ENCODE results near the gene RABAC1.
"Not testable (repeated sequence)": the region's sequence is repeated elsewhere in the genome, so short reads cannot be mapped to it uniquely, and the experiment has no call there.

Gene RABAC1

DNA sequence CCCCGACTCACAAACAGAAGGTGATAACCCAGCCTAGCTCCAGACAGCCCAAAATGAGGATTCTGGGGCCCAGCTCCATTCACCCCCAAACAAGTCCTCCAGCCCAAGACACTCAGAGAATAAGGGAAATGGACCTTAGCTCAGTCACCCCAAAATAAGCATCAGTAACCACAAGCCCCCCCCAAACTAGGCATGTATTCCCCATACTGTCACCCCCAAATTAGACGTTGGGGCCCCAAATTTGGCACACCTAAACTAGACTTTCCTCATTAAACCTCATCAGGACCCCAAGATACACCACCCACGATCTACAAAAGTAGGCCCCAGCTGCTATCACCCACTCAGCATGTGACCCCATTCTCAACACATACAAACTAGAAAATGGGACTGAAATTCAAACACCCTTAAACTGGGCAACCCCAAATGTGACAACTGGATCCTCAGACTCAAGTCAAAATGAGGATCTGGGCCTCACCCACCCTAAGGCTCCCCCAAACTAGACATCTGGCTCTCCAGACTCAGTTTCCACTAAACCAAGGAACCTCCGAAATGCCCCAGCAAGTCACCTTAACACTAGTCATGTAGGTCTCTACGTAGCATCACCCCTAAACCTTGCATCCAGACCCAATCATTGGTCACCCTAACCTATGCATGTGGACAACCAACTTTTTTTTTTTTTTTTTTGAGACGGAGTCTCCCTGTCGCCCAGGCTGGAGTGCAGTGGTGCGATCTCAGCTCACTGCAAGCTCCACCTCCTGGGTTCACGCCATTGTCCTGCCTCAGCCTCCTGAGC lies 17.5 kb downstream of the RABAC1 start:
- no peak overlapping the region for H3K4me3 ChIP-seq (ENCODE audit: low read length)
- DNase-seq (ENCODE audit: low read depth): no peak
- TF ChIP-seq, protein P1, sequence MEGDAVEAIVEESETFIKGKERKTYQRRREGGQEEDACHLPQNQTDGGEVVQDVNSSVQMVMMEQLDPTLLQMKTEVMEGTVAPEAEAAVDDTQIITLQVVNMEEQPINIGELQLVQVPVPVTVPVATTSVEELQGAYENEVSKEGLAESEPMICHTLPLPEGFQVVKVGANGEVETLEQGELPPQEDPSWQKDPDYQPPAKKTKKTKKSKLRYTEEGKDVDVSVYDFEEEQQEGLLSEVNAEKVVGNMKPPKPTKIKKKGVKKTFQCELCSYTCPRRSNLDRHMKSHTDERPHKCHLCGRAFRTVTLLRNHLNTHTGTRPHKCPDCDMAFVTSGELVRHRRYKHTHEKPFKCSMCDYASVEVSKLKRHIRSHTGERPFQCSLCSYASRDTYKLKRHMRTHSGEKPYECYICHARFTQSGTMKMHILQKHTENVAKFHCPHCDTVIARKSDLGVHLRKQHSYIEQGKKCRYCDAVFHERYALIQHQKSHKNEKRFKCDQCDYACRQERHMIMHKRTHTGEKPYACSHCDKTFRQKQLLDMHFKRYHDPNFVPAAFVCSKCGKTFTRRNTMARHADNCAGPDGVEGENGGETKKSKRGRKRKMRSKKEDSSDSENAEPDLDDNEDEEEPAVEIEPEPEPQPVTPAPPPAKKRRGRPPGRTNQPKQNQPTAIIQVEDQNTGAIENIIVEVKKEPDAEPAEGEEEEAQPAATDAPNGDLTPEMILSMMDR (conservative IDR thresholded peaks at IDR 0.05; ENCODE audit: low read depth, low read length): no peak

- no peak for DNase-seq (ENCODE audit: low read depth)
These were observed 18.3 kb downstream of the RABAC1 start for GRCh38 chr19:41940731-41941409.

DNA sequence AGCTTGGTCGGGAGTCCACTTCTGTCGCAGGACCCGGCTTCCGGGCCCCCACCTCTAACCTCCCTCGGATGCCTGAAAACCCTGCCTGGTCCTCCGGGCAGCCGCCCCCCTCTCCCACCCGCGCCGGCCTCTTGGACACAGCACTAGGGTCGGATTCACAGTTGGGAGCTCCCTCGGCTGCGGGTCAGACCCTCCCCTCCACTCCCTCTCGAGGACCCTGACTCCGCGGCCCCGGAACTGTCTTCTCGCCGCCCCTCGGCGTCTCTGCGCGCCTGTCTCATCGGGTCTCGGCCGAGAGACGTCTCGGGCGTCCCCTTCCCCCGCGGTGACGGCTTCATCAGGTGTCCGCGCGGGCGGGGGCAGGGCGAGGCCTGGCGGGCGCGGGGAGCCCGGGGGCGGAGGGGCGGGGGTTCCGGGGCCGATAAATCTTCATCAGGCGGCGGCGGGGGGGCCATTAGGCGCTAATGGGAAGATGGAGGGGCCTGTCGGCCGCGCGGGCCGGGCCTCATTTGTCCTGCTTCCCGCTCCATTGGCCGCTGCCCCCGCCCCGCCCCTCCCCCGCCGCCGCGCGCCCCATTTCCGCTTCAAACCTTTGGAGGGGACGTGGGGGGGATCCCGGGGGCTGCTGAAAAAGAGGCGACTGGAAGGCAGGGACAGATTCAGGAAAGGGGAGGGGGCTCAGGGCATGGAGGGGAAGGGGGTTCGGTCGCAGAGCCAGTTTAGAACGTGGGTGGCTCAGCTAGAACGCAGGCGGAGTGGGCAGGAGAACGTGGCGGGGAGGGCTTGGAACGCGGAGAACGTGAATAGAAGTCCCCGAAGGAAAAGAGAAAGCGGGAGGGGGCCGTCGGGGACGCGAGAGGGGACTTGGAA lies 19.0 kb downstream of the RABAC1 start:
- TF ChIP-seq, protein P1 (conservative IDR thresholded peaks at IDR 0.05; ENCODE audit: low read depth, low read length): no peak
- H3K4me3 ChIP-seq (ENCODE audit: low read length): peak overlapping the region; percentile 49
- DNase-seq (ENCODE audit: low read depth): no peak

More at GRCh38 chr19:41940731-41941409, 18.3 kb downstream of the RABAC1 start:
- peak overlapping the region; percentile 49 for H3K4me3 ChIP-seq (ENCODE audit: low read length)
- TF ChIP-seq, protein P1 (conservative IDR thresholded peaks at IDR 0.05; ENCODE audit: low read depth, low read length): no peak

DNA sequence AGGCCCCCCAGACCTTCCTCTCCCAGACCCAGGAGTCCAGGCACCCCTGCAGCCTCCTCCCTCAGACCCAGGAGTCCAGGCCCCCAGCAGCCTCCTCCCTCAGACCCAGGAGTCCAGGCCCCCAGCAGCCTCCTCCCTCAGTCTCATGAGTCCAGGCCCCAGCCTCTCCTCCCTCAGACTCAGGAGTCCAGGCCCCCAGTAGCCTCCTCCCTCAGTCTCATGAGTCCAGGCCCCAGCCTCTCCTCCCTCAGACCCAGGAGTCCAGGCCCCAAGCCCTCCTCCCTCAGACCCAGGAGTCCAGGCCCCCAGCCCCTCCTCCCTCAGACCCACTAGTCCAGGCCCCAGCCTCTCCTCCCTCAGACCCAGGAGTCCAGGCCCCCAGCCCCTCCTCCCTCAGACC lies 19.9 kb downstream of the RABAC1 start:
- DNase-seq (ENCODE audit: low read depth); H3K4me3 ChIP-seq (ENCODE audit: low read length): not testable (repeated sequence)

GRCh38 chr19:41937525-41938468 lies 21.3 kb downstream of the RABAC1 start:
- H3K4me3 ChIP-seq (ENCODE audit: low read length): no peak overlapping the region
- DNase-seq (ENCODE audit: low read depth): no peak
- TF ChIP-seq, protein P1 (conservative IDR thresholded peaks at IDR 0.05; ENCODE audit: low read depth, low read length): no peak

DNA sequence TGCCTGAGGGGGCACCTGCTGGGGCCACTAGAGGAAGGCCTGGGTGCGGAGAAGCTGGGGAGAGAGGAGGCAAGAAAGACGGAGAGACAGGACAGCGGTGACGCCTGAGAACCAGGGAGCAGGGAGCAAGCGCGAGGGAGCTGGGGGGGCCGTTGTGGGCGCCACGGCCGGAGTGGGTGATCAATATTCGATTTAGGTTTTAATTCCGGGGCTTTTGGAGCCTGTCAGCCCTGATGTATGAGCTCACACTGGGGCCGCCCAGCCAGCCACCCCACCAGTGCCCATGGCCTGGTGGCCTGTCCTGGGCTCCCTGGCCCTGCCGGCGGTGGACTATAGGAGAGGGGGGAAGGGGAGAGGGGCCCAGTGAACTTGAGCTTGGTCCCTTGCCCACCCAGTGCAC lies 22.2 kb downstream of the RABAC1 start:
- TF ChIP-seq, protein P1 (conservative IDR thresholded peaks at IDR 0.05; ENCODE audit: low read depth, low read length): no peak
- DNase-seq (ENCODE audit: low read depth): no peak
- H3K4me3 ChIP-seq (ENCODE audit: low read length): no peak overlapping the region

Data from retinal pigment epithelial cell (primary cell).